Hepatocyte (in vitro differentiated cells): ENCODE data around the gene GADD45B. TPM values are rescaled to one million over a fixed set of nuclear protein-coding genes. Genes with fewer than 3 reads are reported as not detected.

Experiments used
- DNase-seq: peaks from one replicate; pipeline ENCODE4 v3.0.0-alpha.2; 2016; ENCODE audit warnings: low spot score
- H2AFZ ChIP-seq: fragments of 200-600 bp; sonication (generic); 2 replicates; pipeline ENCODE4 v1.6.0; 2016; ENCODE audit warnings: antibody characterized with exemption, mild to moderate bottlenecking
- H3K27ac ChIP-seq: fragments of 200-600 bp; sonication (generic); 2 replicates; pipeline ENCODE4 v1.5.1; 2016; ENCODE audit warnings: mild to moderate bottlenecking
- H3K27me3 ChIP-seq: fragments of 200-600 bp; sonication (generic); 2 replicates; pipeline ENCODE4 v1.6.1; 2016
- H3K36me3 ChIP-seq: fragments of 200-600 bp; sonication (generic); replicated peaks from 2 replicates; pipeline ENCODE4 v1.5.1; 2016; ENCODE audit warnings: low read depth; ENCODE audit not compliant: insufficient read depth
- H3K4me1 ChIP-seq: fragments of 200-600 bp; sonication (generic); 2 replicates; pipeline ENCODE4 v1.5.1; 2016; ENCODE audit warnings: mild to moderate bottlenecking, moderate library complexity; ENCODE audit not compliant: insufficient read depth
- H3K4me2 ChIP-seq: fragments of 200-600 bp; sonication (generic); 2 replicates; pipeline ENCODE4 v1.6.0; 2016
- H3K4me3 ChIP-seq: fragments of 200-600 bp; sonication (generic); 2 replicates; pipeline ENCODE4 v1.5.1; 2016; ENCODE audit warnings: mild to moderate bottlenecking
- H3K79me2 ChIP-seq: fragments of 200-600 bp; sonication (generic); 2 replicates; pipeline ENCODE4 v1.6.0; 2017; ENCODE audit warnings: mild to moderate bottlenecking
- H3K9me2 ChIP-seq: fragments of 200-600 bp; sonication (generic); replicated peaks from 2 replicates; pipeline ENCODE4 v1.6.0; 2017; ENCODE audit warnings: mild to moderate bottlenecking; ENCODE audit not compliant: insufficient read depth
- H3K9me3 ChIP-seq: fragments of 200-600 bp; sonication (generic); 2 replicates; pipeline ENCODE4 v1.5.1; 2016; ENCODE audit warnings: low read depth, mild to moderate bottlenecking
- H4K20me1 ChIP-seq: fragments of 200-600 bp; sonication (generic); 2 replicates; pipeline ENCODE4 v1.6.0; 2016; ENCODE audit warnings: mild to moderate bottlenecking; ENCODE audit not compliant: insufficient read depth, poor library complexity, severe bottlenecking
- EZH2 ChIP-seq: fragments of 200-600 bp; sonication (generic); IDR thresholded peaks from 2 replicates; pipeline ENCODE4 v1.6.1; 2016; ENCODE audit warnings: antibody characterized with exemption, mild to moderate bottlenecking, borderline replicate concordance
- EZH2phosphoT487 ChIP-seq: fragments of 200-600 bp; sonication (generic); IDR thresholded peaks from one replicate; pipeline ENCODE4 v1.6.1; 2018; ENCODE audit warnings: antibody characterized with exemption, mild to moderate bottlenecking, low read depth, moderate library complexity; ENCODE audit not compliant: unreplicated experiment, severe bottlenecking
- WGBS: methylation state at CpG from one replicate; pipeline ENCODE4 v1.1.6; 2016; ENCODE audit warnings: low lambda C conversion rate; ENCODE audit errors: missing lambda C conversion rate; 5-methylcytosine and 5-hydroxymethylcytosine counted together
- microRNA-seq: library from miRNA; unstranded; fragments of <30 nt; microRNA quantifications from one replicate; pipeline ENCODE4, GENCODE V29; 2017
- polyA plus RNA-seq: library from polyadenylated mRNA; unstranded; fragments of >200 nt; fragmentation: Nextera tagmentation; extraction: Ambion mirVana; gene quantifications from 2 replicates; pipeline ENCODE4 v1.2.1, GENCODE V29; 2016
- small RNA-seq: library from RNA; depleted of rRNA; stranded (forward); fragments of <200 nt; gene quantifications from one replicate; pipeline ENCODE3, GENCODE V24; 2014
- total RNA-seq: library from RNA; depleted of rRNA; stranded (reverse); fragments of >200 nt; gene quantifications from 2 replicates; pipeline ENCODE4 v1.2.3, GENCODE V29; 2014
- TF ChIP-seq, protein P1 (sequence below): fragments of 200-600 bp; sonication (generic); IDR thresholded peaks from 2 replicates; pipeline ENCODE4 v1.5.1; 2016; ENCODE audit warnings: antibody characterized with exemption, mild to moderate bottlenecking; ENCODE audit not compliant: poor library complexity

The GADD45B gene
- total and polyA plus RNA-seq, 2 experiments from 2014 or later = 126 to 229 TPM

GRCh38 chr19:2527686-2528085 lies 51.8 kb downstream of the GADD45B start:
- no peaks in the 10 kb centered on the region for H3K9me2 ChIP-seq
- no peak for TF ChIP-seq EZH2phosphoT487
- TF ChIP-seq, protein P1, sequence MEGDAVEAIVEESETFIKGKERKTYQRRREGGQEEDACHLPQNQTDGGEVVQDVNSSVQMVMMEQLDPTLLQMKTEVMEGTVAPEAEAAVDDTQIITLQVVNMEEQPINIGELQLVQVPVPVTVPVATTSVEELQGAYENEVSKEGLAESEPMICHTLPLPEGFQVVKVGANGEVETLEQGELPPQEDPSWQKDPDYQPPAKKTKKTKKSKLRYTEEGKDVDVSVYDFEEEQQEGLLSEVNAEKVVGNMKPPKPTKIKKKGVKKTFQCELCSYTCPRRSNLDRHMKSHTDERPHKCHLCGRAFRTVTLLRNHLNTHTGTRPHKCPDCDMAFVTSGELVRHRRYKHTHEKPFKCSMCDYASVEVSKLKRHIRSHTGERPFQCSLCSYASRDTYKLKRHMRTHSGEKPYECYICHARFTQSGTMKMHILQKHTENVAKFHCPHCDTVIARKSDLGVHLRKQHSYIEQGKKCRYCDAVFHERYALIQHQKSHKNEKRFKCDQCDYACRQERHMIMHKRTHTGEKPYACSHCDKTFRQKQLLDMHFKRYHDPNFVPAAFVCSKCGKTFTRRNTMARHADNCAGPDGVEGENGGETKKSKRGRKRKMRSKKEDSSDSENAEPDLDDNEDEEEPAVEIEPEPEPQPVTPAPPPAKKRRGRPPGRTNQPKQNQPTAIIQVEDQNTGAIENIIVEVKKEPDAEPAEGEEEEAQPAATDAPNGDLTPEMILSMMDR = no peak
- TF ChIP-seq EZH2 = no peak
- no peak overlapping the region for H3K27ac ChIP-seq
- no peaks in the 10 kb centered on the region for H3K36me3 ChIP-seq
- no peak for DNase-seq
- peaks cover 13% of the 10 kb centered on the region for H3K4me1 ChIP-seq
- H3K79me2 ChIP-seq = no peaks in the 10 kb centered on the region
- H3K9me3 ChIP-seq = no peaks in the 10 kb centered on the region
- H2AFZ ChIP-seq = no peak overlapping the region
- no peaks in the 10 kb centered on the region for H4K20me1 ChIP-seq
- H3K4me2 ChIP-seq = no peak overlapping the region
- H3K27me3 ChIP-seq = no peaks in the 10 kb centered on the region
- 89% methylated on average over 4 of the region's 4 CpGs for WGBS
- H3K4me3 ChIP-seq = no peak overlapping the region

Small RNAs within 50 kb of the gene (microRNA-seq; reads per million reads assigned to microRNA genes)
- gene MIR7108 = not detected

Small RNAs within 50 kb of the gene (small RNA-seq; reads per million reads assigned to genes)
- gene RNU6-993P = not detected

Other genes starting within 250 kb of the GADD45B start
- 142 and 165 TPM in 2 replicates for gene PLEKHJ1, start 239.8 kb upstream of the GADD45B start, total RNA-seq
- 190 and 207 TPM in 2 replicates for gene PLEKHJ1, start 239.8 kb upstream of the GADD45B start, polyA plus RNA-seq
- gene SF3A2, start 239.3 kb upstream of the GADD45B start, total RNA-seq = 17.9 and 21.2 TPM in 2 replicates
- 75.3 and 81.1 TPM in 2 replicates for gene SF3A2, start 239.3 kb upstream of the GADD45B start, polyA plus RNA-seq
- 3.9 and 8.2 TPM in 2 replicates for gene AMH, start 226.8 kb upstream of the GADD45B start, total RNA-seq
- gene AMH, start 226.8 kb upstream of the GADD45B start, polyA plus RNA-seq = 20.9 and 22.3 TPM in 2 replicates
- 0.30 TPM in 1 of 2 replicates, not detected in the other for gene JSRP1, start 219.7 kb upstream of the GADD45B start, total RNA-seq
- gene JSRP1, start 219.7 kb upstream of the GADD45B start, polyA plus RNA-seq = 0.91 and 0.93 TPM in 2 replicates
- not detected in 2 replicates for gene PEAK3, start 194.0 kb upstream of the GADD45B start, total RNA-seq
- gene PEAK3, start 194.0 kb upstream of the GADD45B start, polyA plus RNA-seq = 0.15 and 0.57 TPM in 2 replicates
- not detected in 2 replicates for gene LINGO3, start 168.0 kb upstream of the GADD45B start, total RNA-seq
- gene LINGO3, start 168.0 kb upstream of the GADD45B start, polyA plus RNA-seq = not detected in 2 replicates
- gene LSM7, start 147.5 kb upstream of the GADD45B start, total RNA-seq = 162 and 190 TPM in 2 replicates
- gene LSM7, start 147.5 kb upstream of the GADD45B start, polyA plus RNA-seq = 150 and 151 TPM in 2 replicates
- gene SPPL2B, start 147.4 kb upstream of the GADD45B start, total RNA-seq = 27.4 and 40.9 TPM in 2 replicates
- 87.7 and 135 TPM in 2 replicates for gene SPPL2B, start 147.4 kb upstream of the GADD45B start, polyA plus RNA-seq
- gene TMPRSS9, start 115.9 kb upstream of the GADD45B start, total RNA-seq = 0.23 TPM in 1 of 2 replicates, not detected in the other
- not detected in 2 replicates for gene TMPRSS9, start 115.9 kb upstream of the GADD45B start, polyA plus RNA-seq
- 38.3 and 47.4 TPM in 2 replicates for gene TIMM13, start 48.5 kb upstream of the GADD45B start, total RNA-seq
- 188 and 213 TPM in 2 replicates for gene TIMM13, start 48.5 kb upstream of the GADD45B start, polyA plus RNA-seq
- 44.7 and 48.4 TPM in 2 replicates for gene LMNB2, start 19.2 kb upstream of the GADD45B start, total RNA-seq
- gene LMNB2, start 19.2 kb upstream of the GADD45B start, polyA plus RNA-seq = 28.9 and 42.0 TPM in 2 replicates
- gene GNG7, start 226.6 kb downstream of the GADD45B start, total RNA-seq = 1.2 and 1.3 TPM in 2 replicates
- gene GNG7, start 226.6 kb downstream of the GADD45B start, polyA plus RNA-seq = 1.9 and 3.3 TPM in 2 replicates
- gene DIRAS1, start 245.2 kb downstream of the GADD45B start, total RNA-seq = 1.4 and 1.5 TPM in 2 replicates
- 2.0 and 2.4 TPM in 2 replicates for gene DIRAS1, start 245.2 kb downstream of the GADD45B start, polyA plus RNA-seq